Caco-2 (cell line): ENCODE data around the gene METTL14. TPM values are rescaled to one million over a fixed set of nuclear protein-coding genes. Genes with fewer than 3 reads are reported as not detected.

Source experiments
- BruUV-seq: library from RNA; stranded (reverse); fragments of 400-500 nt; replicated peaks from 2 replicates; lab custom pipeline; 2021; lab: Mats Ljungman, UMichigan
- CTCF ChIA-PET: fragments of 300-600 bp; sonication (Branson Sonifier 250); formaldehyde crosslinking; loops from one replicate; lab custom pipeline; 2022; ENCODE audit warnings: antibody characterized with exemption; lab: Charles Lee
- POLR2A ChIA-PET: fragments of 300-600 bp; sonication (Branson Sonifier 250); formaldehyde crosslinking; loops from one replicate; lab custom pipeline; 2022; ENCODE audit warnings: antibody characterized with exemption; lab: Charles Lee
- DNase-seq, 2 experiments: peaks; one replicate each; pipeline versions ENCODE4 v3.0.0 to v3.0.0-alpha.2; 2020 to 2022
- H3K27me3 ChIP-seq: replicated peaks from 2 replicates; pipeline ENCODE4 v1.6.0; 2011; ENCODE audit warnings: low read length; ENCODE audit not compliant: control insufficient read depth, insufficient read depth
- H3K36me3 ChIP-seq: 2 replicates; pipeline ENCODE4 v1.5.1; 2011; ENCODE audit warnings: low read length; ENCODE audit not compliant: control insufficient read depth, insufficient read depth
- H3K4me1 ChIP-seq: fragments of 250-450 bp; sonication (Bioruptor Pico); 2 replicates; pipeline ENCODE4 v1.5.1; 2020; ENCODE audit warnings: mild to moderate bottlenecking
- H3K4me3 ChIP-seq: 2 replicates; pipeline ENCODE4 v1.5.1; 2011; ENCODE audit warnings: low read depth, mild to moderate bottlenecking, control low read depth, low read length
- H3K9me3 ChIP-seq: fragments of 250-450 bp; sonication (Bioruptor Pico); 2 replicates; pipeline ENCODE4 v1.5.1; 2020; ENCODE audit warnings: mild to moderate bottlenecking, moderate library complexity
- H3K27ac Mint-ChIP-seq: one replicate; pipeline ENCODE4 v1.8.0; 2022; ENCODE audit warnings: mixed read lengths; ENCODE audit not compliant: unreplicated experiment
- H3K27me3 Mint-ChIP-seq: one replicate; pipeline ENCODE4 v1.8.0; 2022; ENCODE audit warnings: mixed read lengths; ENCODE audit not compliant: insufficient read depth, unreplicated experiment
- H3K36me3 Mint-ChIP-seq: one replicate; pipeline ENCODE4 v1.8.0; 2022; ENCODE audit warnings: mild to moderate bottlenecking, mixed read lengths; ENCODE audit not compliant: insufficient read depth, unreplicated experiment
- H3K4me1 Mint-ChIP-seq: one replicate; pipeline ENCODE4 v1.8.0; 2022; ENCODE audit warnings: low read depth, mixed read lengths; ENCODE audit not compliant: unreplicated experiment
- H3K4me3 Mint-ChIP-seq: one replicate; pipeline ENCODE4 v1.8.0; 2022; ENCODE audit warnings: mild to moderate bottlenecking, moderate library complexity, mixed read lengths; ENCODE audit not compliant: unreplicated experiment
- H3K9me3 Mint-ChIP-seq: one replicate; pipeline ENCODE4 v1.8.0; 2022; ENCODE audit warnings: mixed read lengths; ENCODE audit not compliant: unreplicated experiment
- intact Hi-C: fragments of 100-400 bp; cut with micrococcal nuclease; formaldehyde crosslinking; loops from one replicate; pipeline ENCODE4 v1.10.0; 2022; ENCODE audit not compliant: unreplicated experiment
- total RNA-seq: library from RNA; stranded (reverse); gene quantifications from 2 replicates; pipeline ENCODE4 v1.2.3, GENCODE V29; 2022
- TF ChIP-seq, protein P1 (sequence below), 2 experiments: fragments of 200-600 bp in 1 of 2; IDR thresholded peaks; 1 replicate in 1 of 2; 2 replicates in 1 of 2; pipeline versions ENCODE4 v1.5.1 to v1.8.0; 2011 to 2022; ENCODE audit warnings: antibody characterized with exemption in 1 of 2, control low read depth in 1 of 2, inconsistent platforms in 1 of 2, low read depth in 1 of 2, low read length in 1 of 2, mild to moderate bottlenecking in 1 of 2, moderate library complexity in 1 of 2; ENCODE audit not compliant: insufficient read depth in 1 of 2, severe bottlenecking in 1 of 2, unreplicated experiment in 1 of 2

METTL14 gene
- total RNA-seq, 1 experiment from 2014 or later = 46.7 TPM

DNA sequence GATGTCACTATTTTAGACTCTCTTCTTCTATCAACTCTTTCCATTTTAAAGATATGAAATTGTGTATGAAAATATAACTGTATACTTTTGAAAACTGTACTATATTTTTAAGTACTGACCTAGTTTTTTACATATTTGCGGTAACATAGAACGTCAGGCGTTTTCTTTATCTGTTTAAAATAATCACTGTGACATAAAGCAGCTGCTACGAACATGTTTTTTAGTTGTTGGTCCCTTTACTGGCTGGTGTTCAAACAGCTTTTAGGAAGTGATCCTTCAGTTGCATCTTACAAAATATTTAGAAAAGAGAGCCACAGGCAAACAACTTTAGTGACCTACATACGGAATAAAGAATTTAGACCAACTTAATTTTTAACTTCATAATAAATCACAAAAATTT is 73.1 kb downstream of the METTL14 start:
- no peaks in the 10 kb centered on the region for H3K9me3 ChIP-seq
- ChIA-PET POLR2A (no interaction called here), CTCF (no interaction called here)
- no peaks in the 10 kb centered on the region for H3K9me3 Mint-ChIP-seq
- H3K4me3 Mint-ChIP-seq = no peak overlapping the region
- intact Hi-C loops = no loop called here
- no peak overlapping the region for H3K27ac Mint-ChIP-seq
- H3K4me1 ChIP-seq = 0 out of 2 replicates have a peak, but pooled peaks cover 3% of the 10 kb centered on the region
- peaks cover 6% of the 10 kb centered on the region for H3K4me1 Mint-ChIP-seq
- TF ChIP-seq, protein P1, sequence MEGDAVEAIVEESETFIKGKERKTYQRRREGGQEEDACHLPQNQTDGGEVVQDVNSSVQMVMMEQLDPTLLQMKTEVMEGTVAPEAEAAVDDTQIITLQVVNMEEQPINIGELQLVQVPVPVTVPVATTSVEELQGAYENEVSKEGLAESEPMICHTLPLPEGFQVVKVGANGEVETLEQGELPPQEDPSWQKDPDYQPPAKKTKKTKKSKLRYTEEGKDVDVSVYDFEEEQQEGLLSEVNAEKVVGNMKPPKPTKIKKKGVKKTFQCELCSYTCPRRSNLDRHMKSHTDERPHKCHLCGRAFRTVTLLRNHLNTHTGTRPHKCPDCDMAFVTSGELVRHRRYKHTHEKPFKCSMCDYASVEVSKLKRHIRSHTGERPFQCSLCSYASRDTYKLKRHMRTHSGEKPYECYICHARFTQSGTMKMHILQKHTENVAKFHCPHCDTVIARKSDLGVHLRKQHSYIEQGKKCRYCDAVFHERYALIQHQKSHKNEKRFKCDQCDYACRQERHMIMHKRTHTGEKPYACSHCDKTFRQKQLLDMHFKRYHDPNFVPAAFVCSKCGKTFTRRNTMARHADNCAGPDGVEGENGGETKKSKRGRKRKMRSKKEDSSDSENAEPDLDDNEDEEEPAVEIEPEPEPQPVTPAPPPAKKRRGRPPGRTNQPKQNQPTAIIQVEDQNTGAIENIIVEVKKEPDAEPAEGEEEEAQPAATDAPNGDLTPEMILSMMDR (IDR thresholded peaks at IDR 0.05; ENCODE audit: insufficient read depth in 1 of 2, low read depth in 1 of 2, low read length in 1 of 2, severe bottlenecking in 1 of 2, unreplicated experiment in 1 of 2) = no peak
- no TSS peak for BruUV-seq
- DNase-seq = no peak
- H3K36me3 Mint-ChIP-seq = peaks cover 11% of the 10 kb centered on the region
- H3K27me3 Mint-ChIP-seq = no peaks in the 10 kb centered on the region
- H3K4me3 ChIP-seq = no peak overlapping the region
- no peaks in the 10 kb centered on the region for H3K36me3 ChIP-seq
- no peaks in the 10 kb centered on the region for H3K27me3 ChIP-seq

- BruUV-seq = no TSS peak
- no peaks in the 10 kb centered on the region for H3K9me3 Mint-ChIP-seq
- DNase-seq = no peak
- H3K36me3 Mint-ChIP-seq = peaks cover 22% of the 10 kb centered on the region
- H3K27me3 Mint-ChIP-seq = no peaks in the 10 kb centered on the region
- ChIA-PET POLR2A (no interaction called here), CTCF (no interaction called here)
- no peaks in the 10 kb centered on the region for H3K4me1 Mint-ChIP-seq
- no peaks in the 10 kb centered on the region for H3K27me3 ChIP-seq
- TF ChIP-seq, protein P1 (IDR thresholded peaks at IDR 0.05; ENCODE audit: insufficient read depth in 1 of 2, low read depth in 1 of 2, low read length in 1 of 2, severe bottlenecking in 1 of 2, unreplicated experiment in 1 of 2) = no peak
- intact Hi-C loops = no loop called here
- 0 out of 2 replicates have a peak, but pooled peaks cover 3% of the 10 kb centered on the region for H3K4me1 ChIP-seq
- no peak overlapping the region for H3K27ac Mint-ChIP-seq
- no peaks in the 10 kb centered on the region for H3K36me3 ChIP-seq
- no peak overlapping the region for H3K4me3 Mint-ChIP-seq
- no peak overlapping the region for H3K4me3 ChIP-seq
- H3K9me3 ChIP-seq = no peaks in the 10 kb centered on the region
Observed at GRCh38 chr4:118759481-118759880, 74.3 kb downstream of the METTL14 start.

- H3K36me3 ChIP-seq = no peaks in the 10 kb centered on the region
- H3K27me3 ChIP-seq = no peaks in the 10 kb centered on the region
- H3K9me3 ChIP-seq = no peaks in the 10 kb centered on the region
- H3K4me1 Mint-ChIP-seq = no peaks in the 10 kb centered on the region
- H3K36me3 Mint-ChIP-seq = peaks cover 22% of the 10 kb centered on the region
- BruUV-seq = no TSS peak
- TF ChIP-seq, protein P1 (IDR thresholded peaks at IDR 0.05; ENCODE audit: insufficient read depth in 1 of 2, low read depth in 1 of 2, low read length in 1 of 2, severe bottlenecking in 1 of 2, unreplicated experiment in 1 of 2) = no peak
- H3K4me3 Mint-ChIP-seq = no peak overlapping the region
- intact Hi-C loops = no loop called here
- POLR2A ChIA-PET = no interaction called here
- no peak overlapping the region for H3K27ac Mint-ChIP-seq
- no peak for DNase-seq
- no peak overlapping the region for H3K4me3 ChIP-seq
- no peaks in the 10 kb centered on the region for H3K27me3 Mint-ChIP-seq
- no peaks in the 10 kb centered on the region for H3K9me3 Mint-ChIP-seq
- CTCF ChIA-PET = no interaction called here
- 0 out of 2 replicates have a peak, but pooled peaks cover 3% of the 10 kb centered on the region for H3K4me1 ChIP-seq
Observed at GRCh38 chr4:118760092-118760491, 74.9 kb downstream of the METTL14 start.
